KMS-11 (cell line): Measurements from ENCODE around the gene NTN5.

Experiments
- H2AFZ ChIP-seq: fragments of 200-600 bp; sonication (generic); 2 replicates; pipeline ENCODE4 v1.6.1; 2016; ENCODE audit warnings: antibody characterized with exemption, mixed run types, low read depth
- H3K27ac ChIP-seq: fragments of 200-600 bp; sonication (generic); 2 replicates; pipeline ENCODE4 v1.6.1; 2016; ENCODE audit warnings: mild to moderate bottlenecking, mixed run types
- H3K27me3 ChIP-seq: fragments of 200-600 bp; sonication (generic); 2 replicates; pipeline ENCODE4 v1.6.1; 2017; ENCODE audit warnings: mild to moderate bottlenecking, low read depth, mixed run types, moderate library complexity; ENCODE audit not compliant: insufficient read depth
- H3K36me3 ChIP-seq: fragments of 200-600 bp; sonication (generic); 2 replicates; pipeline ENCODE4 v1.6.1; 2017; ENCODE audit warnings: mild to moderate bottlenecking, mixed run types; ENCODE audit not compliant: insufficient read depth
- H3K4me1 ChIP-seq: fragments of 200-600 bp; sonication (generic); 2 replicates; pipeline ENCODE4 v1.6.1; 2016; ENCODE audit warnings: mild to moderate bottlenecking, low read depth, mixed run types; ENCODE audit not compliant: poor library complexity, severe bottlenecking
- H3K4me2 ChIP-seq: fragments of 200-600 bp; sonication (generic); 2 replicates; pipeline ENCODE4 v1.7.0; 2016; ENCODE audit warnings: mild to moderate bottlenecking, mixed run types
- H3K4me3 ChIP-seq: fragments of 200-600 bp; sonication (generic); IDR thresholded peaks from 2 replicates; pipeline ENCODE4 v1.6.1; 2017; ENCODE audit warnings: low read depth, low read length, mixed read lengths; ENCODE audit not compliant: insufficient read depth
- H3K79me2 ChIP-seq: fragments of 200-600 bp; sonication (generic); 2 replicates; pipeline ENCODE4 v1.6.1; 2016; ENCODE audit warnings: low read depth, mixed run types; ENCODE audit not compliant: insufficient read depth
- H3K9ac ChIP-seq: fragments of 200-600 bp; sonication (generic); 2 replicates; pipeline ENCODE4 v1.6.1; 2016; ENCODE audit warnings: mild to moderate bottlenecking, mixed run types
- H4K20me1 ChIP-seq: fragments of 200-600 bp; sonication (generic); 2 replicates; pipeline ENCODE4 v1.6.1; 2016; ENCODE audit warnings: mild to moderate bottlenecking, mixed run types; ENCODE audit not compliant: insufficient read depth
- TF ChIP-seq, protein P1 (sequence below): fragments of 200-600 bp; sonication (generic); conservative IDR thresholded peaks from 2 replicates; pipeline ENCODE4 v1.6.1; 2017; ENCODE audit warnings: low read depth, mild to moderate bottlenecking, antibody characterized with exemption, low read length, moderate library complexity, mixed read lengths

Gene NTN5

DNA sequence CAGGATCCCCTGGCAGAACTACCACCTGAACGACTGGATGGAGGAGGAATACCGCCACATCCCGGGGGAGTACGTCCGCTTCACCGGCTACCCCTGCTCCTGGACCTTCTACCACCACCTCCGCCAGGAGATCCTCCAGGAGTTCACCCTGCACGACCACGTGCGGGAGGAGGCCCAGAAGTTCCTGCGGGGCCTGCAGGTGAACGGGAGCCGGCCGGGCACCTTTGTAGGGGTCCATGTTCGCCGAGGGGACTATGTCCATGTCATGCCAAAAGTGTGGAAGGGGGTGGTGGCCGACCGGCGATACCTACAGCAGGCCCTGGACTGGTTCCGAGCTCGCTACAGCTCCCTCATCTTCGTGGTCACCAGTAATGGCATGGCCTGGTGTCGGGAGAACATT lies 30.5 kb upstream of the NTN5 start:
- Histone ChIP-seq H3K27ac (no peak overlapping the region), H2AFZ (no peak overlapping the region), H3K79me2 (no peaks in the 10 kb centered on the region), H3K27me3 (peaks cover 21% of the 10 kb centered on the region), H4K20me1 (no peaks in the 10 kb centered on the region), H3K9ac (no peak overlapping the region), H3K4me3 (no peak overlapping the region), H3K36me3 (no peaks in the 10 kb centered on the region), H3K4me2 (no peak overlapping the region), H3K4me1 (no peaks in the 10 kb centered on the region)
- TF ChIP-seq, protein P1, sequence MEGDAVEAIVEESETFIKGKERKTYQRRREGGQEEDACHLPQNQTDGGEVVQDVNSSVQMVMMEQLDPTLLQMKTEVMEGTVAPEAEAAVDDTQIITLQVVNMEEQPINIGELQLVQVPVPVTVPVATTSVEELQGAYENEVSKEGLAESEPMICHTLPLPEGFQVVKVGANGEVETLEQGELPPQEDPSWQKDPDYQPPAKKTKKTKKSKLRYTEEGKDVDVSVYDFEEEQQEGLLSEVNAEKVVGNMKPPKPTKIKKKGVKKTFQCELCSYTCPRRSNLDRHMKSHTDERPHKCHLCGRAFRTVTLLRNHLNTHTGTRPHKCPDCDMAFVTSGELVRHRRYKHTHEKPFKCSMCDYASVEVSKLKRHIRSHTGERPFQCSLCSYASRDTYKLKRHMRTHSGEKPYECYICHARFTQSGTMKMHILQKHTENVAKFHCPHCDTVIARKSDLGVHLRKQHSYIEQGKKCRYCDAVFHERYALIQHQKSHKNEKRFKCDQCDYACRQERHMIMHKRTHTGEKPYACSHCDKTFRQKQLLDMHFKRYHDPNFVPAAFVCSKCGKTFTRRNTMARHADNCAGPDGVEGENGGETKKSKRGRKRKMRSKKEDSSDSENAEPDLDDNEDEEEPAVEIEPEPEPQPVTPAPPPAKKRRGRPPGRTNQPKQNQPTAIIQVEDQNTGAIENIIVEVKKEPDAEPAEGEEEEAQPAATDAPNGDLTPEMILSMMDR, result no peak

DNA sequence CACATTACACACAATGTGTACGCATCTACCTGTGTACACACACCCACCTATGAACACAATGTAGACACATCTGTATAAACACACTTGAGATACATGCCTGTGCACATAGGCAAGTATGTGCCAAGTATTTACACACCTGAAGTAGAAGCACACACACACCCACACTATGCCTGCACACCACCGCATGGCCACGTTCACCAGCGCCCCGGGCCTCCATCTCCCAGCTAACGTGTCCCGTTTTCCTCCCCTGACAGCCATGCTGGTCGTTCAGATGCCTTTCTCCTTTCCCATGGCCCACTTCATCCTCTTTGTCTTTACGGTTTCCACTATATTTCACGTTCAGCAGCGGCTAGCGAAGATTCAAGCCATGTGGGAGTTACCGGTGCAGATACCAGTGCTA lies 29.9 kb upstream of the NTN5 start:
- TF ChIP-seq, protein P1, result no peak
- no peak overlapping the region for H2AFZ ChIP-seq
- no peaks in the 10 kb centered on the region for H4K20me1 ChIP-seq

DNA sequence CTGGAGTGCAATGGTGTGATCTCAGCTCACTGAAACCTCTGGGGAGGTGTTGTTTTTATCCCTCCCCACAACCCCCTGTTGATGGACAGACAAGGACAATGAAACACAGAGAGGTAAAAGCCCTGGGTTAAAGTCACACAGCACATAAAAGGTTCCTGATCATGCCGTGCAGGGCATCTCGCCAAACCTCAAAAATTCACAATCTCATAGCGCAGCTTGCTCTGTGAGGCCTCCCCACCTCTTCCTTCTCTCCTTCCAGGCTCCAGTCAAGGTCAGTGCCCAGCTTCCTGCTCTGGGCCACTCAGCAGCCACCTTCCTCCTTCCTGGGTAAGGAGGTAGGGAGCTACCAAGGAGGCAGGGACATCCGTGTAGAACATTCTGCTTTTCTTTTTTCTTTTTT lies 25.2 kb upstream of the NTN5 start:
- Histone ChIP-seq H3K79me2 (no peaks in the 10 kb centered on the region), H2AFZ (no peak overlapping the region), H3K4me3 (no peak overlapping the region), H3K4me1 (no peaks in the 10 kb centered on the region), H3K27me3 (peaks cover 55% of the 10 kb centered on the region), H3K4me2 (no peak overlapping the region), H3K27ac (no peak overlapping the region), H3K36me3 (no peaks in the 10 kb centered on the region), H3K9ac (no peak overlapping the region), H4K20me1 (no peaks in the 10 kb centered on the region)
- TF ChIP-seq, protein P1, result no peak

More for the DNA sequence above, 29.9 kb upstream of the NTN5 start:
- Histone ChIP-seq H3K4me2 (no peak overlapping the region), H3K4me1 (no peaks in the 10 kb centered on the region), H3K27me3 (peaks cover 25% of the 10 kb centered on the region), H3K36me3 (no peaks in the 10 kb centered on the region), H3K27ac (no peak overlapping the region), H3K4me3 (no peak overlapping the region), H3K79me2 (no peaks in the 10 kb centered on the region), H3K9ac (no peak overlapping the region)

DNA sequence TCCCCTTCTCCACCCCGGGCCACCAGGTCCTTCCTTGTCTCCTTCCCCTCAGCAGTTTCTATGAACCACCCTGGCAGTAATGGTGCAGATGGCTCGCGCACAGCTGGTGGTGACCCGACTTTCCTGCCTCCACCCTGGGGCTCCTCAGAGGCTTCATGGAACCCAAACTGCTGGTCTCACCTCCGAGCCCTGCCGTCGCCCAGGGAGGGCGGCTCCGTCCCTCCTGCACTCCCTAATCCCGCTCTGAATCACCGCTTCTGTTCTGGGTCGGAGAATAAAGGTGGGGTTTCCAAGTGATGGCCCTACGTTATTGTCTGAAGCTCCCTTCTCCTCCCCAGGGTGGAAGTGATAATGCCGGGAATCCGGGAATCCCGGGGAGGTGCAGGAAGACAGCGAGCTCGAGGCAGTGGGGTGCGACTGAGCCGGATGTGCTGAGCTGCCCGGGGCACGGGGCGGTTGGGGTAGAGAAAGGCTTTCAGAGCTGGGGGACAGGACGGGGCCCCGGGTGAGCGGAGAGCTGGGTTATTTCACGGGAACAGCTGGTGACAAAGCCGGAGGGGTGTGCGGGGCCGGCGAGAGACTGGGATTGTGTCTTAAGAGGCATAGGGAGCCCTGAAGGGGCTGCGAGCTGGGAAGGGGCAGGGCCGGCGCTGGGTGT lies 23.7 kb upstream of the NTN5 start:
- TF ChIP-seq, protein P1, result no peak
- H3K27ac ChIP-seq, result no peak overlapping the region
- no peak overlapping the region for H3K4me2 ChIP-seq
- H3K79me2 ChIP-seq, result no peaks in the 10 kb centered on the region
- H3K4me3 ChIP-seq, result no peak overlapping the region
- H3K4me1 ChIP-seq, result no peaks in the 10 kb centered on the region
- no peak overlapping the region for H2AFZ ChIP-seq
- no peaks in the 10 kb centered on the region for H3K36me3 ChIP-seq
- no peak overlapping the region for H3K9ac ChIP-seq
- H4K20me1 ChIP-seq, result no peaks in the 10 kb centered on the region
- peaks cover 67% of the 10 kb centered on the region for H3K27me3 ChIP-seq
